ENCODE measurements around the gene KDM4D.

KDM4D gene

DNA sequence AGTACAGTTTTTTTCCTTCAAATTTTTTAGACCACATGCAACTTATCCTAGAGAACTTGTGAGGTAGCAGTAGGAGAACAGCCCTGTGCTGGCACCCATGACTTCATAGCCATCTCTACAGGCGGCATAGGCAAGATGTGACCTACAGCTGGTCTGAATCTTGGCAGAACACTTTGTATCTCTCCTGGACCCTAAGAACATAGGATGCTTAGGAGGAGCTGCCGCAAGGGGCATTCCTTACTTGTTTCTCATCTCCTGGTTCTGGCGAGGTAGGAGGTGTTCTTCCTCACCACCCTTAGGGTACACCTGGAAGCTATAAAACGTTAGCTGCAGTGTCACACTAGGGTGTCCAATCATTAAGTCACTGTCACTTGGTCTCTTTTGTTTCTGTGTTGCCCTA is 16.5 kb upstream of the KDM4D start:
- no peak overlapping the region for H3K4me3 ChIP-seq (replicated peaks; ENCODE audit: low read depth, low read length)
- TF ChIP-seq, protein P1, sequence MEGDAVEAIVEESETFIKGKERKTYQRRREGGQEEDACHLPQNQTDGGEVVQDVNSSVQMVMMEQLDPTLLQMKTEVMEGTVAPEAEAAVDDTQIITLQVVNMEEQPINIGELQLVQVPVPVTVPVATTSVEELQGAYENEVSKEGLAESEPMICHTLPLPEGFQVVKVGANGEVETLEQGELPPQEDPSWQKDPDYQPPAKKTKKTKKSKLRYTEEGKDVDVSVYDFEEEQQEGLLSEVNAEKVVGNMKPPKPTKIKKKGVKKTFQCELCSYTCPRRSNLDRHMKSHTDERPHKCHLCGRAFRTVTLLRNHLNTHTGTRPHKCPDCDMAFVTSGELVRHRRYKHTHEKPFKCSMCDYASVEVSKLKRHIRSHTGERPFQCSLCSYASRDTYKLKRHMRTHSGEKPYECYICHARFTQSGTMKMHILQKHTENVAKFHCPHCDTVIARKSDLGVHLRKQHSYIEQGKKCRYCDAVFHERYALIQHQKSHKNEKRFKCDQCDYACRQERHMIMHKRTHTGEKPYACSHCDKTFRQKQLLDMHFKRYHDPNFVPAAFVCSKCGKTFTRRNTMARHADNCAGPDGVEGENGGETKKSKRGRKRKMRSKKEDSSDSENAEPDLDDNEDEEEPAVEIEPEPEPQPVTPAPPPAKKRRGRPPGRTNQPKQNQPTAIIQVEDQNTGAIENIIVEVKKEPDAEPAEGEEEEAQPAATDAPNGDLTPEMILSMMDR (IDR thresholded peaks at IDR 0.05; ENCODE audit: low read depth, low read length, missing control alignments): no peak

DNA sequence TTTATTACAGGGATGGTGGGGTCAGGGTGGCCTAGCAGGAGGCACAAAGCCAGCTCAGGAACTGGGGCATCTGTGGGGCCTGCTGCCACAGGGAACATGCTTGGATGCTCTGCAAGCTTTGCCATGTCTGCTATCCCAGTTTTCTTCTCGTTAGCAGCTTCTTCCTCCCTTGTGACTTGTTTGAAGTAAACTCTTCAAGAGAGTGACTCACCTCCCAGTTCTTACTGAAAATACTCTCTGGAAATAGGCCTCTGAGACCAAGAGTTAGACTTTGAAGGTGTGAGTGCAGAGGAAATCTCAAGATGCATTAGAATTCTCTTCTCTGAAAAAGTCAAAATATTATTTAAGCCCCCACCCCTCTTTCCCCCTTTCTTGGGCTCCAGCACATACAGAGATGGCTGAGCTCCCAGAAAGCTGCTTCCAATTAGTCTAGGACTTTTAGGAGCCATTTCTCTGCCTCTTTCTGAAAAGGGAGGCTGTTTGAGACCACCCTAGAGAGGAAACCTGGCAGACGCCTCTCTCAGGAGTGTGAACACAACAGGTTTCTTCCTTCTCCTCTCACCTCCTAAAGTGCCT is 15.3 kb upstream of the KDM4D start:
- no peak overlapping the region for H3K4me3 ChIP-seq (replicated peaks; ENCODE audit: low read depth, low read length)
- TF ChIP-seq, protein P1 (IDR thresholded peaks at IDR 0.05; ENCODE audit: low read depth, low read length, missing control alignments): no peak
- DNase-seq (ENCODE audit: extremely low read depth, low read depth): no peak

More for the DNA sequence above, 16.5 kb upstream of the KDM4D start:
- DNase-seq (ENCODE audit: extremely low read depth, low read depth): no peak

DNA sequence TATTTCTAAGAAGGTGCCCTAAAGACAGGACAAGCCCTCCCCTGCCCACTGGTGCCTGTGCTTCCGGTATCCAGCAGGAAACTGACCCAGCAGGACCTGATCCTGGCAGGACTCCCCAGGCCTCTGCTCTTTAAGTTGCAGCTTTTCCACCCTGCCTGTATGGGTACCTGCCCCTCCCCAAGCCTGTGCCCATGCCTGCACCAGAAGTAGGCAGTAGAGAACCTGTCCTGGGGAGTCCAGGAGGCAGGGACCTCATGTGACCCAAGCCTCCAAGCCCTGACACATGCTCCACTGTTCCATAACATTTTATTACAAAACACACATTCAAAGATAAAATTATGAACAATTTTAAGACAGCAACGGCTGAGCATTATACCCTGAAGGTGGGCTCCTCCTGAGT is 14.3 kb upstream of the KDM4D start:
- DNase-seq (ENCODE audit: extremely low read depth, low read depth): no peak
- no peak overlapping the region for H3K4me3 ChIP-seq (replicated peaks; ENCODE audit: low read depth, low read length)

DNA sequence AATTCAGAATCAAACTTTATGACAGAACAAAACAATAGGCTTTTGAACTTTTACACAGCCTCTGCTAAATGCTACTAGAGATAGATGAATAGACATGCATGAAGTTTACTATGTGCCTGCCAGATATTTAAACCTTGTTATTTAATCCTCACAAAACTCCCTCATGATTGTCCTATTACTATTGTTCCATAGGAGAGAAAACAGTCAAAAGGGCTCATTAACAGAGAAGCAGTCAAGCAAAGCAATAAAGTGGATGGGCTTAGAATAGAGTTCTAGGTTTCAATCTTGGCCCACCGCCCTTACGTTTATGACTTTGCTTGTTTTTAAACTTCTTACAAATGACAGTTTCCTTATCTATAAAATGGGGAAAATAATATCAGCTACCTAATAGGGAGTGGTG is 13.0 kb upstream of the KDM4D start:
- TF ChIP-seq, protein P1 (IDR thresholded peaks at IDR 0.05; ENCODE audit: low read depth, low read length, missing control alignments): no peak
- no peak for DNase-seq (ENCODE audit: extremely low read depth, low read depth)
- H3K4me3 ChIP-seq (replicated peaks; ENCODE audit: low read depth, low read length): no peak overlapping the region

More for the DNA sequence above, 14.3 kb upstream of the KDM4D start:
- TF ChIP-seq, protein P1 (IDR thresholded peaks at IDR 0.05; ENCODE audit: low read depth, low read length, missing control alignments): no peak

DNA sequence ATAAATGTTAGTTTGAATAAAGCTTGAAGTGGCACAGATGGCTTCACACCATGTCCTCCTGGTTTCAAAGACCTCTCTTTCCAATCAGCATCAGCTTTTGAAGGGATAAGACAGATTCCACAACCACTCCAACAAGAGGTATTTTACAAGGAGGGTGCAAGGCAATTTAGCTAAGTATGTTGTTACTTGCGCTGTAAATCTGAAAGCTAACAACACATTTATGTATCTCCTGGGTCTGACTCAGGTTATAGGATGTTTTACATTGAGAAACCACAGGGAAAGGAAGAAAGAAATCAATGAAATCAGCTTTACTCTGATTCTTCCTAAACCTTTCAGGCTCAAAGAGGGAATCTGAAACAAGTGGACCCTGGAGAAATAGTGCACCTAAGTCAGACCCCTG is 12.3 kb upstream of the KDM4D start:
- H3K4me3 ChIP-seq (replicated peaks; ENCODE audit: low read depth, low read length): no peak overlapping the region
- TF ChIP-seq, protein P1 (IDR thresholded peaks at IDR 0.05; ENCODE audit: low read depth, low read length, missing control alignments): no peak
- no peak for DNase-seq (ENCODE audit: extremely low read depth, low read depth)

DNA sequence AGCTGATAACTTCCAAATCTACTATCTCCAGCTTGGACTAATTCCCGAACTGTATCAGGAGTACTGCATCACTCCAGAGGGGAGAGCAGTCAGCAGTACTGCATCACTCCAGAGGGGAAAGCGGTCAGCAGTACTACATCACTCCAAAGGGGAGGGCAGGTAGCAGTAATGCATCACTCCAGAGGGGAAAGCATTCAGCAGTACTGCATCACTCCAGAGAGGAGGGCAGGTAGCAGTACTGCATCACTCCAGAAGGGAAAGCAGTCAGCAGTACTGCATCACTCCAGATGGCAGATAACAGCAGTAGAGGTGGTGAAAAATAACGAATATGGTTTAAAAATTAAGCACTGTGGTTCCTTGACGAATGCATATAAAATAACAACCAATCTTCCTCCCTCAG is 8.6 kb upstream of the KDM4D start:
- DNase-seq (ENCODE audit: extremely low read depth, low read depth): no peak
- no peak overlapping the region for H3K4me3 ChIP-seq (replicated peaks; ENCODE audit: low read depth, low read length)
- TF ChIP-seq, protein P1 (IDR thresholded peaks at IDR 0.05; ENCODE audit: low read depth, low read length, missing control alignments): no peak

Data from HFF-Myc (cell line).